Measurements from ENCODE around the gene CADM1.

Gene CADM1

GRCh38 chr11:115214644-115215234, 289.5 kb downstream of the CADM1 start:
- Histone ChIP-seq H3K4me3 (ENCODE audit: low read depth, low read length) (no peak overlapping the region), H3K4me1 (ENCODE audit: control insufficient read depth, insufficient read depth, low read length) (no peaks in the 10 kb centered on the region), H3K36me3 (ENCODE audit: control insufficient read depth, insufficient read depth, low read length) (no peaks in the 10 kb centered on the region), H3K9ac (ENCODE audit: low read depth, low read length) (no peak overlapping the region), H3K9me3 (ENCODE audit: control insufficient read depth, insufficient read depth, low read length) (no peaks in the 10 kb centered on the region), H3K27me3 (ENCODE audit: control insufficient read depth, insufficient read depth, low read length) (no peaks in the 10 kb centered on the region)

GRCh38 chr11:115213007-115213406, 291.2 kb downstream of the CADM1 start:
- H3K9ac ChIP-seq (ENCODE audit: low read depth, low read length) = no peak overlapping the region
- H3K4me3 ChIP-seq (ENCODE audit: low read depth, low read length) = no peak overlapping the region
- H3K4me1 ChIP-seq (ENCODE audit: control insufficient read depth, insufficient read depth, low read length) = no peaks in the 10 kb centered on the region
- H3K27me3 ChIP-seq (ENCODE audit: control insufficient read depth, insufficient read depth, low read length) = no peaks in the 10 kb centered on the region
- H3K9me3 ChIP-seq (ENCODE audit: control insufficient read depth, insufficient read depth, low read length) = no peaks in the 10 kb centered on the region
- H3K36me3 ChIP-seq (ENCODE audit: control insufficient read depth, insufficient read depth, low read length) = no peaks in the 10 kb centered on the region

GRCh38 chr11:115208808-115209259, 295.4 kb downstream of the CADM1 start:
- peaks cover 6% of the 10 kb centered on the region for H3K4me1 ChIP-seq (ENCODE audit: control insufficient read depth, insufficient read depth, low read length)
- H3K36me3 ChIP-seq (ENCODE audit: control insufficient read depth, insufficient read depth, low read length) = no peaks in the 10 kb centered on the region
- H3K9ac ChIP-seq (ENCODE audit: low read depth, low read length) = no peak overlapping the region
- no peaks in the 10 kb centered on the region for H3K27me3 ChIP-seq (ENCODE audit: control insufficient read depth, insufficient read depth, low read length)
- H3K9me3 ChIP-seq (ENCODE audit: control insufficient read depth, insufficient read depth, low read length) = no peaks in the 10 kb centered on the region
- H3K4me3 ChIP-seq (ENCODE audit: low read depth, low read length) = no peak overlapping the region

- H3K9me3 ChIP-seq (ENCODE audit: control insufficient read depth, insufficient read depth, low read length) = no peaks in the 10 kb centered on the region
- no peak overlapping the region for H3K4me3 ChIP-seq (ENCODE audit: low read depth, low read length)
- no peaks in the 10 kb centered on the region for H3K36me3 ChIP-seq (ENCODE audit: control insufficient read depth, insufficient read depth, low read length)
- H3K4me1 ChIP-seq (ENCODE audit: control insufficient read depth, insufficient read depth, low read length) = peaks cover 6% of the 10 kb centered on the region
- no peak overlapping the region for H3K9ac ChIP-seq (ENCODE audit: low read depth, low read length)
- H3K27me3 ChIP-seq (ENCODE audit: control insufficient read depth, insufficient read depth, low read length) = no peaks in the 10 kb centered on the region
Observed at GRCh38 chr11:115207916-115208315, 296.3 kb downstream of the CADM1 start.

- H3K9me3 ChIP-seq (ENCODE audit: control insufficient read depth, insufficient read depth, low read length) = no peaks in the 10 kb centered on the region
Observed at GRCh38 chr11:115207166-115207591, 297.0 kb downstream of the CADM1 start.

GRCh38 chr11:115206365-115207022, 297.7 kb downstream of the CADM1 start:
- Histone ChIP-seq H3K9me3 (ENCODE audit: control insufficient read depth, insufficient read depth, low read length) (no peaks in the 10 kb centered on the region), H3K36me3 (ENCODE audit: control insufficient read depth, insufficient read depth, low read length) (no peaks in the 10 kb centered on the region), H3K27me3 (ENCODE audit: control insufficient read depth, insufficient read depth, low read length) (no peaks in the 10 kb centered on the region), H3K4me1 (ENCODE audit: control insufficient read depth, insufficient read depth, low read length) (peaks cover 8% of the 10 kb centered on the region), H3K4me3 (ENCODE audit: low read depth, low read length) (no peak overlapping the region), H3K9ac (ENCODE audit: low read depth, low read length) (no peak overlapping the region)

More at GRCh38 chr11:115207166-115207591, 297.0 kb downstream of the CADM1 start:
- Histone ChIP-seq H3K4me3 (ENCODE audit: low read depth, low read length) (no peak overlapping the region), H3K27me3 (ENCODE audit: control insufficient read depth, insufficient read depth, low read length) (no peaks in the 10 kb centered on the region), H3K36me3 (ENCODE audit: control insufficient read depth, insufficient read depth, low read length) (no peaks in the 10 kb centered on the region), H3K9ac (ENCODE audit: low read depth, low read length) (no peak overlapping the region), H3K4me1 (ENCODE audit: control insufficient read depth, insufficient read depth, low read length) (peaks cover 8% of the 10 kb centered on the region)

GRCh38 chr11:115202900-115203552, 301.2 kb downstream of the CADM1 start:
- Histone ChIP-seq H3K36me3 (ENCODE audit: control insufficient read depth, insufficient read depth, low read length) (no peaks in the 10 kb centered on the region), H3K4me3 (ENCODE audit: low read depth, low read length) (no peak overlapping the region), H3K27me3 (ENCODE audit: control insufficient read depth, insufficient read depth, low read length) (no peaks in the 10 kb centered on the region), H3K4me1 (ENCODE audit: control insufficient read depth, insufficient read depth, low read length) (peaks cover 8% of the 10 kb centered on the region), H3K9ac (ENCODE audit: low read depth, low read length) (no peak overlapping the region), H3K9me3 (ENCODE audit: control insufficient read depth, insufficient read depth, low read length) (no peaks in the 10 kb centered on the region)

- H3K9me3 ChIP-seq (ENCODE audit: control insufficient read depth, insufficient read depth, low read length) = no peaks in the 10 kb centered on the region
- no peaks in the 10 kb centered on the region for H3K36me3 ChIP-seq (ENCODE audit: control insufficient read depth, insufficient read depth, low read length)
- H3K9ac ChIP-seq (ENCODE audit: low read depth, low read length) = no peak overlapping the region
- peaks cover 11% of the 10 kb centered on the region for H3K4me1 ChIP-seq (ENCODE audit: control insufficient read depth, insufficient read depth, low read length)
- H3K27me3 ChIP-seq (ENCODE audit: control insufficient read depth, insufficient read depth, low read length) = no peaks in the 10 kb centered on the region
- H3K4me3 ChIP-seq (ENCODE audit: low read depth, low read length) = no peak overlapping the region
Observed at GRCh38 chr11:115202074-115202473, 302.1 kb downstream of the CADM1 start.

- H3K9ac ChIP-seq (ENCODE audit: low read depth, low read length) = no peak overlapping the region
- H3K36me3 ChIP-seq (ENCODE audit: control insufficient read depth, insufficient read depth, low read length) = no peaks in the 10 kb centered on the region
- no peaks in the 10 kb centered on the region for H3K9me3 ChIP-seq (ENCODE audit: control insufficient read depth, insufficient read depth, low read length)
- no peaks in the 10 kb centered on the region for H3K27me3 ChIP-seq (ENCODE audit: control insufficient read depth, insufficient read depth, low read length)
- H3K4me1 ChIP-seq (ENCODE audit: control insufficient read depth, insufficient read depth, low read length) = peaks cover 7% of the 10 kb centered on the region
- no peak overlapping the region for H3K4me3 ChIP-seq (ENCODE audit: low read depth, low read length)
Observed at GRCh38 chr11:115201111-115201792, 303.0 kb downstream of the CADM1 start.

- Histone ChIP-seq H3K27me3 (ENCODE audit: control insufficient read depth, insufficient read depth, low read length) (no peaks in the 10 kb centered on the region), H3K9me3 (ENCODE audit: control insufficient read depth, insufficient read depth, low read length) (no peaks in the 10 kb centered on the region), H3K4me3 (ENCODE audit: low read depth, low read length) (no peak overlapping the region), H3K9ac (ENCODE audit: low read depth, low read length) (no peak overlapping the region), H3K36me3 (ENCODE audit: control insufficient read depth, insufficient read depth, low read length) (no peaks in the 10 kb centered on the region), H3K4me1 (ENCODE audit: control insufficient read depth, insufficient read depth, low read length) (peaks cover 7% of the 10 kb centered on the region)
Observed at GRCh38 chr11:115199481-115200069, 304.6 kb downstream of the CADM1 start.

- H3K27me3 ChIP-seq (ENCODE audit: control insufficient read depth, insufficient read depth, low read length) = no peaks in the 10 kb centered on the region
- H3K9me3 ChIP-seq (ENCODE audit: control insufficient read depth, insufficient read depth, low read length) = no peaks in the 10 kb centered on the region
- no peak overlapping the region for H3K4me3 ChIP-seq (ENCODE audit: low read depth, low read length)
- H3K36me3 ChIP-seq (ENCODE audit: control insufficient read depth, insufficient read depth, low read length) = no peaks in the 10 kb centered on the region
- H3K4me1 ChIP-seq (ENCODE audit: control insufficient read depth, insufficient read depth, low read length) = peaks cover 7% of the 10 kb centered on the region
- H3K9ac ChIP-seq (ENCODE audit: low read depth, low read length) = no peak overlapping the region
Observed at GRCh38 chr11:115198321-115198741, 305.9 kb downstream of the CADM1 start.
